GM20000 (cell line): ENCODE results near the gene BUD31.
A peak's percentile ranks its signal among the peaks of the same experiment; 100 is the strongest.

ENCODE experiments used
- DNase-seq: peaks from one replicate; pipeline ENCODE4 v3.0.0; 2012; ENCODE audit warnings: low spot score
- CTCF ChIP-seq: IDR thresholded peaks from 2 replicates; pipeline ENCODE4 v1.5.1; 2012; ENCODE audit warnings: mild to moderate bottlenecking, control low read depth; ENCODE audit errors: extremely low read depth, missing control alignments

BUD31 gene

GRCh38 chr7:99368750-99369389 lies 39.9 kb upstream of the BUD31 start:
- TF ChIP-seq CTCF = no peak
- DNase-seq = no peak

DNA sequence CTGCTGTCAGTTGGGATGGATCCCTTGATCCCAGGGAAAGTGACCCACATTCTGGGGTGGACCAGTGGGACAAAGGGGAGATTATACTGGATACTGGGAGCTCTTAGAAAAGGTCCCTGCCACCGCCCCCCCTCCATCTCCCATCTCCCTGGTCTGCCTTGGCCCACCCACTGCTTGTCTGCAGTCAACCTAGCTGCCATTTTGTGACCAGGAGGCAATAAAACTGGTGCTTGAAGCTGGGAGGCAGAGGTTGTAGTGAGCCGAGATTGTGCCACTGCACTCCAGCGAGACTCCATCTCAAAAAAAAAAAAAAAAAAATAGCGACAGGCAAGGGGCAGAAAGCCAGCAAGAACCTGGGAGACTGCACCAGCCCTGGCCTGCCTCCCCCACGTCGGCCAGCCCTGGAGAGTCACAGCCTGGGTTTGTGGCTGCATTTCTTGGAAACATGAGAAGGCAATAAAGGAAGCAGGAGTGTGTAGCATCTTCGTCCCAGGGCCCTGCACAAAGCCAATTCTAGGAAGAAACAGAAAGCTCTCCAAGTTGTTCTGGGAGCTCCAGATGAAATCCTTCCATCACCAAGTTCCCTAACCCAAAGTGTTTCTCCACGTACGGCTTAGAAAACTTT lies 38.9 kb upstream of the BUD31 start:
- no peak for TF ChIP-seq CTCF
- no peak for DNase-seq

- no peak for TF ChIP-seq CTCF
- DNase-seq = no peak
Measured at GRCh38 chr7:99371376-99371920, 37.3 kb upstream of the BUD31 start.

GRCh38 chr7:99372275-99373090 lies 36.3 kb upstream of the BUD31 start:
- no peak for DNase-seq
- TF ChIP-seq CTCF = no peak

DNA sequence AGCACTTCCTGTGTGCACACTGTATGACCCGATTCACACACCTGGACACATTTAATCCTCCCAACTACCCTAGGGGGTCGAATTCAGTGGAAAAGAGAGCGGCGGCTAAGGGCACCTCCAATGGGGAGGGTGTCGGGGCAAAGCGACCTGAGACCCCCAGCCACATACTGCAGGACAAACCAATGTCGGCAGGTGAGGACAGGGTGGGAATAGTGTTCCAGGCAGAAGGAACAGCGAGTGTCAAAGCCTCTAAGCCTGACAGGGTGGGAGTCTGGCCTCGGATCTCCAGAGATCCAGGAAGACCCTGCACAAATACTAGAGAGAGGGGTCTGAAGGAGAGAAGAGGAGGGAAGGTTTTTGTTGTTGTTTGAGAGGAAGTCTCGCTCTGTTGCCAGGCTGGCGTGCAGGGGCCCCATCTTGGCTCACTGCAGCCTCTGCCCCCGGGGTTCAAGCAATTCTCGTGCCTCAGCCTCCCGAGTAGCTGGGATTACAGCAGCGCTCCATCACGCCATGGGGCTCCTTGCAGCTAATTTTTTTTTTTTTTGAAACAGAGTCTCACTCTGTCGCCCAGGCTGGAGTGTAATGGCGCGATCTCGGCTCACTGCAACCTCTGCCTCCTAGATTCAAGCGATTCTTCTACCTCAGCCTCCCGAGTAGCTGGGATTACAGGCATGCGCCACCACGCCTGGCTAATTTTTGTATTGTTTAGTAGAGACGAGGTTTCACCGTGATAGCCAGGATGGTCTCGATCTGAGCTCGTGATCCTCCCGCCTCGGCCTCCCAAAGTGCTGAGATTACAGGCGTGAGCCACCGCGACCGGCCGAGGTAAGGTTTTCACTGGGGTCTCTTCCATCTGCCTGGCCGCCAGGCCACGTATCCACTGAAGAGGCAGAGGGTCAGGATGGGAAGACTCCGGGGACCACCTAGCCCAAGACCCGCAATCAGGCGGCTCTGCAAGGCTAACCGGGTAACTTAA lies 35.4 kb upstream of the BUD31 start:
- TF ChIP-seq CTCF = no peak
- DNase-seq = no peak

GRCh38 chr7:99374111-99375064 lies 34.4 kb upstream of the BUD31 start, which contains the start of gene ARPC1B:
ARPC1B (plus strand) TSS chr7:99374730; CDS start chr7:99385715, 10,985 bp downstream.
- DNase-seq = peak; percentile 99
- TF ChIP-seq CTCF = no peak
